Astrocyte of the hippocampus (primary cell): ENCODE measurements around the gene AK5.

Experiments used
- DNase-seq: peaks from one replicate; pipeline ENCODE4 v3.0.0; 2011; ENCODE audit warnings: low read depth, low spot score

The AK5 gene

DNA sequence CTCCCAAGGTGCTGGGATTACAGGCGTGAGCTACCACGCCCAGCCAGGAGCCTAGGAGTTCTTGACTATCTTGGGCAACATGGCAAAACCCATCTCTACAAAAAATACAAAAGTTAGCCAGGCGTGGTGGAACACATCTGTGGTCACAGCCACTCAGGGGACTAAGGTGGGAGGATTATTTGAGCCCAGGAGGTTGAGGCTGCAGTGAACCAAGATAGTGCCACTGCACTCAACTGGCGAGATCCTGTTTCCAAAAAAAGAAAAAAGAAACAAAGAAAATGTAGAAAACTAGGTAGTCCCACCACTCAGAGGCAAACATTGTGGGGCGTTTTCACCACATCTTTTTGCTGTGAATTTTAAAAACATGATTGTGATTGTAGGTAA is 259.3 kb downstream of the AK5 start:
- no peak for DNase-seq

DNA sequence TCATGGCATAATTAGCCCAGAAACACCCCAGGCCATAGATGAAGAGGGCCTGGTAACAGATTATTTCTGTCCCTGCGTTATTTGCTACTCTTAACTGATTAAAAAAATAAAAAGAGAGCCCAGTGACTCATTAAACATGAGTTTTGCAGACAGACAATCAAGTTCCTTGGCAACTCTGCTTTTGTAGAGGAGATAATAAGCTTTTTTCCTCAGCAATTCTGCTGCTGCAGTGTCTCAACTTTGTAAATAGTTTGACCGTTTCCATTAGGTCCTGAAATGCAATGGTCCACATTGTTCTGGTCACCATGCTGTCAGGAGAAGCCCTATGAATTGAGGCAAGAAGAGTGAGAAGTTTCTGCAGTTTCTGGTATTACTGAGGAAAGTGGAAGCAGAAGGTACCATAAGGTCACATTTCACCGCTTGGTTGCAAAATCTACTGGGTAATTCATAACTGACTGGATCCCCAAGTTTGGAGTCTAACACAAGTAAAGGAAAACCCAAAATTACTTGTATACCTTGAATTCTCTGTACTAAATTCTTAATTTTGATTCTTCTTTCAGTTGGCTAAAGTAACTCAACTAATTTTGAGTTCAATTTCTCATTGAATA is 261.1 kb downstream of the AK5 start:
- no peak for DNase-seq

DNA sequence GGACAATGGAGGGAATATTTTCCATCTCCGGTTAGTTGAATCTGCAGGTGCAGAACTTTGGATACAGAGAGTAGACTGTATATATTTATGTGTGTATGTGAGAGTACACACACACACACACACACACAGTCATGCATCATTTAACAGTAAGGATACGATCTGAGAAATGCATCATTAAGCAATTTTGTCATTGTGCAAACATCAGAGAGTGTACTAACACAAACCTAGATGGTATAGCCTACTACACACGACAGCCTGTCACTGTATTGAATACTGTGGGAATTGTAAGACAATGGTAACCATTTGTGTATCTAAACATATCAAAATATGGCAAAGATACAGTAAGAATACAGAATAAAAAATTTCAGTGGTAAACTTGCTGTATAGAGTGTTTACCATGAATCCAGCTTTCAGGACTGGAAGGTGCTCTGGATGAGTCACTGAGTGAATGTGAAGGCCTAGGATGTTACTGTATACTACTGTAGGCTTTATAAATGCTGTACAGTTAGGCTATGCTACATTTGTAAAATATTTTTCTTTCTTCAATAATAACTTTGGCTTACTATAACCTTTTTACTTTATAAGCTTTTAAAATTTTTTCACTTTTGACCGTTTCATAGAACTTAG is 262.1 kb downstream of the AK5 start:
- no peak for DNase-seq

DNA sequence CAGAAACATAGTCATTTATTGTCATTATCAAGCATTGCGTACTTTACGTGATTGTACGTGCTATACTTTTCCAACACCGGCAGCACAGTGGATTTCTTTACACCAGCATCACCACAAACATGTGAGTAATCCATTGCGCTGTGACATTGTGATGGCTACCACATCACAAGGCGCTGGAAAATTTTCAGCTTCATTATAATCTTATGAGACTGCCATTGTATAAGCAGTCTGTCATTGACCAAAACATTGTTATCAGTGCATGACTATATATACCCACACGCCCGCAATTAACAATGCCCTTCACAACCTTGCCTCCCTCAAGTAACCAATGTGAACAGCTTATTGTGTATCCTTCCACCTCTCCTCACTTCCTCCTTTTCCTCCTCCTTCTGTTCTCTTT is 263.0 kb downstream of the AK5 start:
- peak; percentile 39 for DNase-seq

DNA sequence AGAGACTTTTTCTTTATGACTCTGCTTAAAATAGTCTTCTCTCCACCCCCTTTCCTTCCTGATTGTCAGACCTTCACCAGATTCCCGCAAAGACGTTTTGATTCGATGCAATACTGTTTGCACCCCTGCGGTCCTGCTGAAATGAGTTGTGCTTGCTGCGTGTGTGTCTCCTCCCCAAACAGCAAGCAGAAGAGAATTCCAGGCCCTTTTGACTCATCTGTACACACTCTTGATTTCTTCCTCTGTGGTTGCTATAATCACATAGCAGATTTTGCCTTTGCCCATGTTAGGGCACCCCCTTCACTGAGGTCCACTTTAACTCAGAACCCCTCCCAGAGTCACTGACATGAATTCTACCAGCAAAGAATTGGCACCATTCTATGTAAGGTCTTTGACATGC is 264.2 kb downstream of the AK5 start:
- DNase-seq: peak; percentile 39

DNA sequence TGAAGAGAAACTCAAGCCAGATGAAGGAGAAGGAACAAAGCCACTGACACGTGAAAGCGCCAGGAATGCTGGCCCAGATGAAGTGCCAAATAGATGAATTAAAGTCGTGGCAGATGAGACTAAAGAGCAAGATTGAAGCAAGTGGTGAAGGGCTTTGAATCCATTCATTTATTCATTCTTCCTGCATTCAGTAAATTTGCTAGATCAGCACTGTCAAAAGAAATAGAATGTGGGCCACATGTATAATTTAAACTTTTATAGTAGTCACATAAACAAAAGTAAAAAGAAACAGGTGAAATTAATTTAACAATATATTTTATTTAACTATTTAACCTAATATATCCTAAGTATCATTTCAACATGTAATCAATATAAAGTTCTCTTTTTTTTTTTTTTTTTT is 265.1 kb downstream of the AK5 start:
- DNase-seq: no peak

DNA sequence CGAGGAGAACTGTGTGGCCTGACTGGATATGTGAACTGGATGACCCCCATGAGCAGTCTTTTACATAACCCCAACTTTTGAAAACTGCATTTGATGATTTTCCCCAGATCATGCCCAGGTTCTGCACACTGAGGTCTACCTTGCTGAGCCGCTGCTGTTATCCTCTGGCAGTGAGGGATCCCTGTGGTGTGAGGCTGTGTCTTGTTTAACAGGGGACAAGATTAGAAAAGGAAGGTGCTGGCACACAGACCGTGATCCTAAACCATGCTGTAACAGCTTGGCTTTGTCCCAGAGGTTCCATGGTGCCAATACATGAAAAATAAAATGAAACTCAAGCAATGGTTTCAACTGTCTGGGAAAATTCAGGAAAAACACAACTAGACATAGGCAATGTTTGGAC is 266.5 kb downstream of the AK5 start:
- no peak for DNase-seq

DNA sequence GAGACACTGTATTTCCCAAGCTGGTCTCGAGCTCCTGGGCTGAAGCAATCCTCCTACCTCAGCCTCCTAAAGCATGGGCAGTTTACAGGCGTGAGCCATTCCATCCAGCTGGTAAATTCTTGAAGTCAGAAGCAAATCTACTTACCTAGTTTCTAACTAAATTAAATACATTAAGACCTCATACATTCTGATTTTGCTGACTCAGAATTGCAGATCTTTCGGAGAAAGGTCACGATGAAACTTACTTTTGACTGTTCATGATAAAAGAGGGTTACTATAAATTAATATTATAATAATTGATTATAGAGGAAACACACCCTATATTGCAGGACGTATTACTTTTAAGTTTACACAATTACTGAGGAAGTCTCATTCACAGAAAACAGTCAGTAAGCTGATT is 268.3 kb downstream of the AK5 start:
- DNase-seq: no peak

DNA sequence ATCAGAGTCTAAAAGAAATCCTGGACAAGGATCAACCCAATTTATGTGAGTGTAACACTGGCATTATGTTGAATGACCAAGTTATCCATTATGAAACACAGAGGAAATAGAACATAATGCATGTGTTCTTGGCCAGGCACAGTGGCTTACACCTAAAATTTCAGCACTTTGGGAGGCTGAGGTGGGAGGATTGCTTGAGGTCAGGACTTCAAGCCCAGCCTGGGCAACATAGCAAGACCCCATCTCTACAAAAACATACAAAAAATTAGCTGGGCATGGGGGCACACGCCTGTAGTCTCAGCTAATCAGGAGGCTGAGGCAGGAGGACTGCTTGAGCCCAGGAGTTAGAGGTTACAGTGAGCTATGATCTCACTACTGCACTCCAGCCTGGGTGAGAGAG is 270.8 kb downstream of the AK5 start:
- DNase-seq: no peak

DNA sequence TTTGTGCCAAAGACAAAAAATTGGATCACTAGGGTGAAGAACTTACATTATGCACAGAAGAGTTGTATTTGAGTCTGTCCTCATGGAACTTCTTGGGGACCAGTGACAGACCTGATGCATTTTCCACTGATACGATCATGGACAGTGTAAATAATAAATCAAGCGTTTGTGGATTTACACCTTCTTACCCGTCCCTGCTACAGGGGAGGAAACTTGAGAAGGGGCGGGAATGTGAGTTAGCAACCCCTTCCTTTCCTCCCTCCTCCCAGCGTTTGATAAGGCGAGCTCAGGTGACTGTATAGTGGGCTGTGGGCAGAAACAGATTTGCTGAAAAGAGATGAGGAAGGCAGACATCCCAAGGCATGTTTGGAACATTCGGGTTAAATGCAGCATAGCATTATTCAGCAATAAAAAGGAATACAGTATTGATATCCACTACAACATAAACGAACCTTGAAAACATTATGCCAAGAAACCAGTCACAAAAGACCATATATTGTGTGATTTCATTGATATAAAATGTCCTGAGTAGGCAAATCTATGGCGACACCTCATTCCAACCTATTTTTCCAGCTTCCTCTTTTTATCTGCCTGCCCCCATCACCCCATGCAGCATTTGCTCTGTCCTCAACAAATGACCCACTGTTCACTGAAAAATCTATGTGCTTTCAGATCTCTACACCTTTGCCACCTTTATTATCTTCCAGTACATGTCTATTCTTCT is 271.9 kb downstream of the AK5 start:
- DNase-seq: no peak

DNA sequence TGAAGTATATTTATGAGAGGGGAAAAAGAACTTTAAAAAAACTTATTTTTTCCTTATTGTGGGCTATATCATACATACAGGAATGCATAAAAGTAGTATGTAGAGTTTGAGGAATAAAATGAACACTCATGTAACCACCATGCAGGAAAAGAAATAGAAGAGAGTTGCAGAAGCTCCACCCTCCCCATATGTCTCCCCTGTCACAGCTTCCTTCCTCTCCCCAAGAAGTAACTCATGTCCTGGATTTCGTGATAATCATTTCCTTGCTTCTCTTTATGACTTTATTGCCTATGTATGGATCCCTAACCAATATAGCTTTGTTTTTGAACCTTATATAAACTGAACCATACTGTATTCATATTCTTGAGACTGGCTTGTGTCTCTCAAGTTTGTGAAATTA is 274.2 kb downstream of the AK5 start:
- DNase-seq: no peak

DNA sequence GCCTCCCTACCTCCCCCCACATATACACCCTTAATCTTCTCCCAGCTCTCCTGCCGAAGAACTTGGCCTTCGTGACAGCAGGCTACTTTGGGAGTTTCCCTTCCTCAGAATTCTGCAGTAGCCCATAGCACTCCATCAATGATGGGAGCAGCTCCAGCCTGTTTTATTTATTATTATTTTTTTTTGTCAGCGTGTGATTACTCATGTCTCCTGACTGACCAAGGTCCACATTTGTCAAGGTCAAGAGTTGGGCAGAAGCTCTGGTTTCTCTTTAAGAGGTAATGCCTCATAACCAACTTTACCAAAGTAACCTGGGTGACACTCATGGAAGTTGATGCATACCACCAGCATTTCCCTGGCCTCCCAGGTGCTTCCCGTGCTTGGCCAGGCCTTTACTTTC is 275.2 kb downstream of the AK5 start:
- no peak for DNase-seq

DNA sequence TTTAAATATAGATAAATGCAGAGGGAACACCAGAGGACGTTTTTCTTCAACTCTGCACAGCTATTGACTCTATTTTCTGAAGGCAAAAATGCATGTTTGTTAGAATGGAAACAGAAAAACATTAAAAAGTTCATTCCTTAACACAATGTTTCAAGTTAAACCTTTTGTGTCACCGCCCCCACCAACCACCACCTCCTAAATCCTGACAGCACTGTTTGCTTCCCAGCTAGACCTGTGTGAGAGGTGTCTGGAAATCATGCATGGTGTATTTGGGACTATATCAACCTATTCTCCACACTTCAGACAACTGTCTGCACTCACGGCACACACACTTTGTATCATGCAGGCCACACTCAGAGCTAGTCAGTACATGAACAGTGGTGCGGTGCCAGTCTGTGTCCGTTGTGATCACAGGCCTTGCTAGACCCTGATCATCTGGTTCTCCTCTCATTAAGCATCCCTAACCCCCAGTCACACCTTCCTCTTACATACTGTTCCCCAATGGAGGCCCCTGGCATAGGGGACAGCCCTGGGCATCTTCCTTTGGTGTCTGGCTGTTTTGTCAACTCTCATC is 276.9 kb downstream of the AK5 start:
- DNase-seq: no peak

DNA sequence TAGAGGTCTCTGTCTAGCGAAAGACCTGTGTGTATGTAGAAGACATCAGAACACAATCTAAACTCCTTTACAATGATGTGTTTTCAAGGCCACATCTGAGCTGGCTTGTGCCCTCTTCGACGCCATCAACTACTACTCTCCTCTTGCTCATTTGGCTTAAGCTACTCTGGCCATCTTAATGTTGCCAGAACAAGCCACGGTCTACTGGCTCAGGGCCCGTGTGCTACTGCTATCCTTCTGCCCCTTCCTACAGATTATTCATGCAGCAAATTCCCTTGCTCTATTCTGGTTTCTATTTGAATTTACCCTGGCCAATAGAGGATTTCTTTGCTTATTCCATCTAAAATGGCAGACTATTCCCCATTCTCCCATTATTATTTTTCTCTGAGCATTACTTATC is 278.9 kb downstream of the AK5 start:
- DNase-seq: peak; percentile 61

DNA sequence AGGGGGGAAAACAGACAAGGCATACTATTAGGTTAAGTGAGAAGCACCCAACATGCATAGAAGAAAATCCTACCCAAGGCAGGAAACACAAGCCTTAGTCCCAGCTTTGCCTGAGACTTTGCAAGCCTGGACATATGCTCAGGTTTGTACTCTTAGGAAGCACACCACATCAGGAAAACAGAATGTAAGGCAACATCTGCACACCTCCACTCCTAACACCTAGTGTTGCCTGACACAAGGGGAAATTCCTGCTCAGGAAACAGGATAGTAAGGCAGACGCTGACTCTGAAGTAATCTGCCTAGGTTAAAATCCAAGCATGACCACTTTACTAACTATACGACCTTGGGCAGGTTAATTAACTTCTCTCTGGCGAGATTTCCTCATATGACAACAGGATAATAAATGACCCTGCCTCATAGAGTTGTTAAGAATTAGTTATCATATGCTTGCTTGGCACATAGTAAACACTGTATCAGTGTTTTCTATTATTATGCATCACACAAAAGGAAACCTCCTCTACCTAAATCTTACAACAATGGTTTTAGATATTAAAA is 280.9 kb downstream of the AK5 start:
- no peak for DNase-seq

DNA sequence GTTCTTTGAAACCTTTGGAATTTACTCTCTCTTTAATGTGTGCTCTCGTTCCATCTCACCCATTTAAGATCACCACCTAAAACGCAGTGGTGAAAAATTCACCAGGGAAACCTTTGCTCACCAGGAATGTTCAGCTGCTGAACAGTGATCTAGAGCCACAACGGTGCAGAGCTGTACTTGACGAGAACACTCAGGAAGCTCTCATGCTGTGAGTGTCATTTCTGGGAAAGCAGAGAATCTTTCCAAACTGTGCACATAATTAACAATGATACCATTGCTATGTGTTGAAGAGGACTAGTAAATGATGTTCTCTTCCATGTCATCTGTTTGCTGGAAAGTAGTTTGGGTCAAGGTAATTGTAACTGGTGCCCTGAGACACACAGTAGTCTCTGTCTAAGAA is 283.5 kb downstream of the AK5 start:
- DNase-seq: no peak

DNA sequence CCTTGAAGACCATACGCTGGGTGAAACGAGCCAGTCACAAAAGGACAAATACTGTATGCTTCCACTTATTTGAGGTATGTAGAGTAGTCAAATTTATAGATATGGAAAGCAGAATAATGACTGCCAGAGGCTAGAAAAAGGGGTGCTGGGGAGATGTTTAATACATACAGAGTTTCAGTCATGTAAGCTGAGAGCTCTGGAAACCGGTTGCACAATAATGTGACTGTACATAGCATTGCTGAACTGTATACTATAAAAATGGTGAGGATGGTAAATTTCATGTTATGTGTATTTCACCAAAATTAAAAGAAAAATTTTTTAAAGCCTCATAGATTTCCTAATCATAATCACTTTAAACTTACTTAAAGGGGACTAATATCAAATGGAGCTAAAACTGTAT is 289.8 kb downstream of the AK5 start:
- no peak for DNase-seq

DNA sequence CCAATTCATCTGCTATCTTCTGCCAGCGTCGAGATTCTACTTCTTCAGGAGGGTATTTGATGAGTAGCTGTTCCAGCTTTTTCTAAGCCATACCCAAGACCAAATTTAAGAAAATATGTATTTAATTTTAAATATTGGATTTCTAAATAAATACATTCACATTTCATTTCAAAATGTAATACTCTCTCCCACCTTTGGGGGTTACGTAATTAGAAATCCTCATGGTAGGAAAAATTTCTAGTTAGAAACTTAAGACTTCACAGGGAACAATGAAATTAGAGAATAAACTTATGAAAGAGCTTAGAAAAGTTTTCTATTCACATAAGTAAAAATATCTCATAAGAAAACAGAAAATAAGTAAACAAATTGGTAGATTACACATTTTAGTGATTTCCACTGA is 297.7 kb downstream of the AK5 start:
- no peak for DNase-seq

DNA sequence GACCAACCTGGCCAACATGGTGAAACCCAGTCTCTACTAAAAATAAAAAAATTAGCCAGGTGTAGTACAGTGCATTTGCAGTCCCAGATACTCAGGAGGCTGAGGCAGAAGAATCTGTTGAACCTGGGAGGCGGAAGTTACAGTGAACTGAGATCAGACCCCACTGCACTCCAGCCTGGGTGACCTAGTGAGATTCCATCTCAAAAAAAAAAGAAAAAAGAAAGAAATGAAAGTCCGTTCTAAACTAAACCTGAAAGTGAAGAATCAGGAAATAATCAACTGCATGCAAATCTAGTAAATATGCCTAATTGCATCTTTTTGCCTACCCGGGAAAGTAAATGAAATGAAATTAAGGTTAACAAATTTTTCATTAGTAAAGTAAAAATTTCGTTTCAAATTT is 301.1 kb downstream of the AK5 start:
- DNase-seq: no peak

DNA sequence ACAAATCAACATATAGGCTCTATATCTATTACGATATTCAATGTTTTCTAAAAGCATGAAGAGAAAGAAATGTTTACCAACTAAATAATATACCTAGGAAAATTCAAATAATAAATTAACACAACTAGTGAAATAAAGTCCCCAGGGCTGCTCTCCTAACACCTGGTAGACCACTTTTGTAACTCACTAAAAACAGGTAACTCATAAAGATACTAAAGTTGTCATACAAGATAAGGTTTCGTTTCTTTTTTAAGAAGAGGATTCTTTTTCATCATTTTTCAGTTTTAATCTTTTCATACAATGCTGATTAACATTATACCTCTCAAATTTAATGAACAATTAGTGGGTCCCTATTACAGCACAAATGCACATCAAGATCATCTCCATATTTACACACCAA is 301.7 kb downstream of the AK5 start:
- DNase-seq: no peak

DNA sequence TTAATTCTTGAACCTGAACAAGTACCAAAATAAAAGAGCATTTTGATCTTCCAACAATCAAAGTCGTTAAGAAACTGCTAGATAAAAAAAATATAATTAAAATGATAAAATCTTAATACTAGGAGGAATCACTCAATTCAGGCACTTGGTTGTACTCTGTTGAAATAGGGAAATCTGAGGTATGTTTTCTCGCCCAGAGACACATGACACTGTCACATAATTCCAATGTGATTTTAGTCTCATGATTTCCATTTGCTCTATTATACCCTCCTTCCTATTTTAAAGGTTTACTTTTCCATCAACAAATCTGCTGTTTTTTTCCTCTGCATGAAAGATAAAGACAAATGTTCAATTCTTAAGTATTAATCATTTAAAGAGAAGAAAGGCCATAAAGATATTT is 303.1 kb downstream of the AK5 start:
- no peak for DNase-seq

DNA sequence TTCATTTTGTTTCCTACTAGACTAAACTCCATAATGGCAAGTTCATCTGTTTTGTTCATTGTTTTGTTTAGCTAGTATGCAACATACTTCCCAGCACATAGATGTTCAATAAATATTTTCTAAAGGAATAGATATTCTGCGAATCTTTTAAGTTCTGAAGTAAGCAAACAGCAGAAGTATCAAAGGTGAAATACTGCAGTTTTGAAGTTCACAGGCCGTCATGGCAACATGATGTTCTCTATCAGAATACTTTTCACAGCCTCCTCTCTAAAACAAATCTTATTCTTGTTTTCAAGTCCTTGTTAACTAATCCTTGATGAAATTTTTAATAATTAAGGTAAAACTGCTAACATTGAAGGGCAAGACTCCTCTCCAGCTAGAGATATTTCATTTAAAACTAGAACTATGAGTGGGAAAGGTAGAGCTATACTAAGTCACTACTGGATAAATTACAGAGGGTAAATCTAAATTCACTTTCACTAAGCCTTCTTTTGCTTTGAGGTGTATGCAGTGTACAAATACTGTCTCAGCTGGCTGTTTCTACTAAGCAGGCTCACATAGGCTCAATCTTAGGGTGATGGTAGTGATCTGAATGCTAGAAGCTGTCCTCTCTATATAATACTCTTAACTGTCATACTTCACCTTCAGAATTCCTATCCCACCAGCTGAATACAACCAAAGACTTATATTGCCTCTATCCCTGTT is 303.9 kb downstream of the AK5 start:
- no peak for DNase-seq
